HCT116 (cell line): ENCODE measurements around the gene KMT2C. TPM values are rescaled to one million over a fixed set of nuclear protein-coding genes. Genes with fewer than 3 reads are reported as not detected.
A peak's percentile ranks its signal among the peaks of the same experiment; 100 is the strongest.

Source experiments
- ATAC-seq: fragments of 200-7000 bp; cut with Tn5 transposase; 2 replicates; pipeline ENCODE4 v1.9.1; 2020; ENCODE audit warnings: mild to moderate bottlenecking, moderate library complexity
- BruUV-seq: library from RNA; stranded (reverse); fragments of 400-500 nt; replicated peaks from 2 replicates; lab custom pipeline; 2021; lab: Mats Ljungman, UMichigan
- CTCF ChIA-PET: fragments of 300-600 bp; sonication (Branson Sonifier 250); formaldehyde crosslinking; loops from one replicate; lab custom pipeline; 2021; ENCODE audit warnings: antibody characterized with exemption; lab: Charles Lee
- POLR2A ChIA-PET: fragments of 300-600, 350-600 bp; sonication (Branson Sonifier 250); formaldehyde crosslinking; loops from one replicate; lab custom pipeline; 2021; ENCODE audit warnings: antibody characterized with exemption; lab: Charles Lee
- RAD21 ChIA-PET, 2 experiments: fragments of 300-600 bp; sonication (Branson Sonifier 250); formaldehyde crosslinking; loops; one replicate each; lab custom pipeline; 2023; ENCODE audit warnings: low total read pairs in 2 of 2; ENCODE audit not compliant: uncharacterized antibody in 2 of 2, unreplicated experiment in 2 of 2, low non-redundant PET in 1 of 2; lab: Charles Lee
- DNase-seq: peaks from one replicate; pipeline ENCODE4 v3.0.0-alpha.2; 2010; ENCODE audit warnings: low read depth, low spot score
- H2AFZ ChIP-seq: fragments of 200-600 bp; shearing (Covaris generic), sonication (generic); 2 replicates; pipeline ENCODE4 v1.6.1; 2017; ENCODE audit warnings: low read depth, mixed run types, mixed read lengths, antibody characterized with exemption, low read length; ENCODE audit not compliant: poor library complexity, severe bottlenecking
- H3K27ac ChIP-seq: 2 replicates; pipeline ENCODE4 v1.5.1; 2012; ENCODE audit warnings: low read depth, low read length
- H3K27me3 ChIP-seq: fragments of 200-600 bp; sonication (generic); 2 replicates; pipeline ENCODE4 v1.6.1; 2016; ENCODE audit warnings: mixed run types, low read length, mixed read lengths; ENCODE audit not compliant: insufficient read depth
- H3K36me3 ChIP-seq, 2 experiments: fragments of 200-500 bp in 1 of 2; fragments of 200-600 bp in 1 of 2; sonication (Bioruptor generic) in 1 of 2; sonication (generic) in 1 of 2; 2 replicates each; pipeline versions ENCODE4 v1.5.1 to v1.6.1; 2014 to 2016; ENCODE audit warnings: low read length in 2 of 2, inconsistent platforms in 1 of 2, mixed read lengths in 1 of 2, mixed run types in 1 of 2; ENCODE audit not compliant: insufficient read depth in 2 of 2, control insufficient read depth in 1 of 2
- H3K4me1 ChIP-seq, 2 experiments: fragments of 200-600 bp in 1 of 2; sonication (generic) in 1 of 2; 2 replicates each; pipeline versions ENCODE4 v1.5.1 to v1.6.1; 2012 to 2017; ENCODE audit warnings: low read length in 2 of 2, inconsistent platforms in 1 of 2, mild to moderate bottlenecking in 1 of 2, mixed read lengths in 1 of 2, mixed run types in 1 of 2, moderate library complexity in 1 of 2; ENCODE audit not compliant: insufficient read depth in 2 of 2, control insufficient read depth in 1 of 2
- H3K4me2 ChIP-seq: fragments of 200-600 bp; sonication (generic); 2 replicates; pipeline ENCODE4 v1.6.1; 2017; ENCODE audit warnings: mixed run types, low read length, mixed read lengths
- H3K4me3 ChIP-seq, 2 experiments: fragments of 200-600 bp in 1 of 2; sonication (generic) in 1 of 2; replicated peaks in 1 of 2; 2 replicates each; pipeline ENCODE4 v1.5.1; 2011 to 2016; ENCODE audit warnings: low read length in 2 of 2, control low read depth in 1 of 2, low read depth in 1 of 2, mild to moderate bottlenecking in 1 of 2, mixed read lengths in 1 of 2, mixed run types in 1 of 2
- H3K79me2 ChIP-seq: fragments of 200-600 bp; sonication (generic); 2 replicates; pipeline ENCODE4 v1.6.1; 2017; ENCODE audit warnings: mild to moderate bottlenecking, mixed run types, low read length, moderate library complexity, mixed read lengths; ENCODE audit not compliant: insufficient read depth
- H3K9ac ChIP-seq: fragments of 200-600 bp; sonication (generic); 2 replicates; pipeline ENCODE4 v1.6.1; 2016; ENCODE audit warnings: low read length, mixed read lengths
- H3K9me2 ChIP-seq: fragments of 200-600 bp; sonication (generic), shearing (Covaris generic); 2 replicates; pipeline ENCODE4 v1.6.1; 2017; ENCODE audit warnings: mixed run types, mild to moderate bottlenecking, moderate library complexity; ENCODE audit not compliant: insufficient read depth
- H3K9me3 ChIP-seq, 2 experiments: fragments of 200-500 bp in 1 of 2; fragments of 200-600 bp in 1 of 2; sonication (Bioruptor generic) in 1 of 2; sonication (generic) in 1 of 2; 2 replicates each; pipeline ENCODE4 v1.6.1; 2014 to 2017; ENCODE audit warnings: low read length in 2 of 2, mixed read lengths in 2 of 2, inconsistent platforms in 1 of 2, low read depth in 1 of 2, mild to moderate bottlenecking in 1 of 2, mixed run types in 1 of 2, moderate library complexity in 1 of 2; ENCODE audit not compliant: control insufficient read depth in 1 of 2, insufficient read depth in 1 of 2
- H4K20me1 ChIP-seq: fragments of 200-600 bp; sonication (generic), shearing (Covaris generic); 2 replicates; pipeline ENCODE4 v1.6.1; 2017; ENCODE audit warnings: mixed run types, mild to moderate bottlenecking, moderate library complexity; ENCODE audit not compliant: insufficient read depth
- CBX3 ChIP-seq: IDR thresholded peaks from 2 replicates; pipeline ENCODE4 v1.6.1; 2012; ENCODE audit warnings: low read depth
- EGR1 ChIP-seq: IDR thresholded peaks from 2 replicates; pipeline ENCODE4 v1.6.1; 2012; ENCODE audit warnings: low read depth
- EZH2phosphoT487 ChIP-seq: fragments of 200-600 bp; IDR thresholded peaks from 2 replicates; pipeline ENCODE4 v1.6.1; 2018; ENCODE audit warnings: antibody characterized with exemption, borderline replicate concordance
- JUND ChIP-seq: IDR thresholded peaks from 2 replicates; pipeline ENCODE4 v1.6.1; 2012
- SIN3A ChIP-seq: IDR thresholded peaks from 2 replicates; pipeline ENCODE4 v1.6.1; 2012; ENCODE audit warnings: low read depth
- ZFX ChIP-seq: fragments of 450-650 bp; IDR thresholded peaks from 2 replicates; pipeline ENCODE4 v1.6.1; 2017
- intact Hi-C: fragments of 100-400 bp; cut with micrococcal nuclease; formaldehyde crosslinking; loops from 2 replicates; pipeline ENCODE4 v1.10.0; 2022
- total RNA-seq: library from RNA; stranded (reverse); gene quantifications from one replicate; pipeline ENCODE4 v1.2.1, GENCODE V29; 2021; ENCODE audit not compliant: unreplicated experiment
- TF ChIP-seq, protein P1 (sequence below): IDR thresholded peaks from 2 replicates; pipeline ENCODE4 v1.6.1; 2011; ENCODE audit warnings: mild to moderate bottlenecking, low read length, moderate library complexity; ENCODE audit not compliant: insufficient replicate concordance; ENCODE audit errors: extremely low read depth

Gene KMT2C
- total RNA-seq, 1 experiment from 2014 or later, result 22.9 TPM

DNA sequence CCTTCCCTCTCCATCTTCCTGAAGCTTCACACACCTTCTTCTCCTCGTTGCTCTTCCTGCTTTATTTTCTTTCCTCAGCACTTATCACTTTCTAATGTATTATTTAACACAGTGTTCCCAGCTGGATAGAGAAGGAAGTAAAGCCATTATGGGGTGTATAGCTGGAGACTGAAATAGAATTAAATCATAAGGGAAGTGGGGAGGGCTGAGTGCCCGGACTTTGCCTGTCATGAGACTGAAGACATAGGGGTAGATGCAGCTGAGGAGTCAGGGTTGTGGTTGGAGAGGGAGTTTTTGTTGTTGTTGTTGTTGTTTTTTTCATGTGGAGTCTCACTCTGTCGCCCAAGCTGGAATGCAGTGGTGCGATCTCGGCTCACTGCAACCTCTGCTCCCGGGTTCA, 345.1 kb downstream of the KMT2C start:
- TF ChIP-seq EZH2phosphoT487 (no peak), ZFX (no peak), EGR1 (no peak), JUND (no peak)
- TF ChIP-seq, protein P1, sequence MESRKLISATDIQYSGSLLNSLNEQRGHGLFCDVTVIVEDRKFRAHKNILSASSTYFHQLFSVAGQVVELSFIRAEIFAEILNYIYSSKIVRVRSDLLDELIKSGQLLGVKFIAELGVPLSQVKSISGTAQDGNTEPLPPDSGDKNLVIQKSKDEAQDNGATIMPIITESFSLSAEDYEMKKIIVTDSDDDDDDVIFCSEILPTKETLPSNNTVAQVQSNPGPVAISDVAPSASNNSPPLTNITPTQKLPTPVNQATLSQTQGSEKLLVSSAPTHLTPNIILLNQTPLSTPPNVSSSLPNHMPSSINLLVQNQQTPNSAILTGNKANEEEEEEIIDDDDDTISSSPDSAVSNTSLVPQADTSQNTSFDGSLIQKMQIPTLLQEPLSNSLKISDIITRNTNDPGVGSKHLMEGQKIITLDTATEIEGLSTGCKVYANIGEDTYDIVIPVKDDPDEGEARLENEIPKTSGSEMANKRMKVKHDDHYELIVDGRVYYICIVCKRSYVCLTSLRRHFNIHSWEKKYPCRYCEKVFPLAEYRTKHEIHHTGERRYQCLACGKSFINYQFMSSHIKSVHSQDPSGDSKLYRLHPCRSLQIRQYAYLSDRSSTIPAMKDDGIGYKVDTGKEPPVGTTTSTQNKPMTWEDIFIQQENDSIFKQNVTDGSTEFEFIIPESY, result no peak
- CTCF ChIA-PET, result no interaction called here
- BruUV-seq, result no TSS peak
- peaks cover 19% of the 10 kb centered on the region; the same call in 1 of the 2 replicates for H3K79me2 ChIP-seq
- POLR2A ChIA-PET, result no interaction called here
- no peak overlapping the region for H3K4me2 ChIP-seq
- RAD21 ChIA-PET, result no interaction called here
- no peaks in the 10 kb centered on the region for H3K36me3 ChIP-seq
- no peaks in the 10 kb centered on the region for H3K4me1 ChIP-seq
- intact Hi-C loops, result no loop called here
- H3K4me3 ChIP-seq, result no peak overlapping the region
- no peaks in the 10 kb centered on the region for H3K27me3 ChIP-seq
- H2AFZ ChIP-seq, result no peak overlapping the region
- H3K9me2 ChIP-seq, result no peaks in the 10 kb centered on the region
- H4K20me1 ChIP-seq, result no peaks in the 10 kb centered on the region
- DNase-seq, result no peak
- no peak overlapping the region for H3K27ac ChIP-seq
- H3K9ac ChIP-seq, result no peak overlapping the region
- H3K9me3 ChIP-seq, result peaks cover 0 to 14% of the 10 kb centered on the region in 2 experiments; a peak in 1 of 4 replicates
- no peak for ATAC-seq

DNA sequence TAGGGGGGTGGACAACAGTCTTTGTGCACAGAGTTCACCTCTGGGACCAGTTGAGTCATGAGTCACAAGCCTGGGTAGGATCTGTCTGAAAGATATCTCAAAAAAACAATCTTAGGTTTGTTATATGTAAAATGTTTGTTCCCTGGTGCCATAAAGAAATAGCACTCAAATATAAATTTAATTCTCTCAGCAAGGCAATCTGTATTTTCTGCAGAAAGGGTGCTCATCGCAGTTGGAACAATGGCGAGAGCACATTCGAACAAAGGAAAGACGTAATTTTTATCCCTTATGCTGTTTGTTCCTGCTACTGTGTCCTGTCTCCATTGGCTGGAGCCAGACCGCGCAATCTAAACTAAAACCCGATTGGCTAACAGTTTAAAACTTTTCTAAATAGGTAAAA, 346.6 kb downstream of the KMT2C start:
- TF ChIP-seq CBX3 (peak; percentile 73; the same call in 1 of the 2 replicates), SIN3A (no peak)
- H3K27ac ChIP-seq, result no peak overlapping the region
- H3K27me3 ChIP-seq, result no peaks in the 10 kb centered on the region
- no peak overlapping the region for H3K4me3 ChIP-seq
- BruUV-seq, result no TSS peak
- H3K36me3 ChIP-seq, result no peaks in the 10 kb centered on the region
- intact Hi-C loops, result no loop called here
- DNase-seq (no peak), ATAC-seq (no peak)
- peaks cover 0 to 14% of the 10 kb centered on the region in 2 experiments; a peak in 1 of 4 replicates for H3K9me3 ChIP-seq
- ChIA-PET RAD21 (no interaction called here), POLR2A (no interaction called here), CTCF (no interaction called here)
- H4K20me1 ChIP-seq, result no peaks in the 10 kb centered on the region
- no peak overlapping the region for H2AFZ ChIP-seq
- no peaks in the 10 kb centered on the region for H3K9me2 ChIP-seq
- H3K9ac ChIP-seq, result no peak overlapping the region
- no peaks in the 10 kb centered on the region for H3K4me1 ChIP-seq
- H3K79me2 ChIP-seq, result peaks cover 19% of the 10 kb centered on the region; the same call in 1 of the 2 replicates
- H3K4me2 ChIP-seq, result no peak overlapping the region
